GM12891 (cell line): ENCODE data around the gene CD84.

ENCODE experiments used
- POLR2A ChIP-seq: IDR thresholded peaks from 2 replicates; pipeline ENCODE4 v1.6.1; 2011; ENCODE audit warnings: low read depth, low read length, control low read depth
- POLR2AphosphoS5 ChIP-seq: IDR thresholded peaks from 2 replicates; pipeline ENCODE4 v1.6.1; 2011; ENCODE audit warnings: low read depth, low read length, control low read depth
- POU2F2 ChIP-seq: IDR thresholded peaks from 2 replicates; pipeline ENCODE4 v1.6.1; 2011; ENCODE audit warnings: low read depth, mild to moderate bottlenecking, control low read depth, low read length, moderate library complexity
- SPI1 ChIP-seq: IDR thresholded peaks from 2 replicates; pipeline ENCODE4 v1.6.1; 2011; ENCODE audit warnings: low read depth, low read length, control low read depth
- TAF1 ChIP-seq: IDR thresholded peaks from 2 replicates; pipeline ENCODE4 v1.6.1; 2011; ENCODE audit warnings: low read depth, low read length, control low read depth

GRCh38 chr1:160622501-160623226 lies 43.4 kb upstream of the CD84 start:
- TF ChIP-seq POLR2A = peak; percentile 42; the same call in 1 of the 2 replicates
- TF ChIP-seq POLR2AphosphoS5 = no peak
- TF ChIP-seq SPI1 = no peak
- no peak for TF ChIP-seq POU2F2
- no peak for TF ChIP-seq TAF1
